ENCODE measurements around the gene RAB6B.

DNA sequence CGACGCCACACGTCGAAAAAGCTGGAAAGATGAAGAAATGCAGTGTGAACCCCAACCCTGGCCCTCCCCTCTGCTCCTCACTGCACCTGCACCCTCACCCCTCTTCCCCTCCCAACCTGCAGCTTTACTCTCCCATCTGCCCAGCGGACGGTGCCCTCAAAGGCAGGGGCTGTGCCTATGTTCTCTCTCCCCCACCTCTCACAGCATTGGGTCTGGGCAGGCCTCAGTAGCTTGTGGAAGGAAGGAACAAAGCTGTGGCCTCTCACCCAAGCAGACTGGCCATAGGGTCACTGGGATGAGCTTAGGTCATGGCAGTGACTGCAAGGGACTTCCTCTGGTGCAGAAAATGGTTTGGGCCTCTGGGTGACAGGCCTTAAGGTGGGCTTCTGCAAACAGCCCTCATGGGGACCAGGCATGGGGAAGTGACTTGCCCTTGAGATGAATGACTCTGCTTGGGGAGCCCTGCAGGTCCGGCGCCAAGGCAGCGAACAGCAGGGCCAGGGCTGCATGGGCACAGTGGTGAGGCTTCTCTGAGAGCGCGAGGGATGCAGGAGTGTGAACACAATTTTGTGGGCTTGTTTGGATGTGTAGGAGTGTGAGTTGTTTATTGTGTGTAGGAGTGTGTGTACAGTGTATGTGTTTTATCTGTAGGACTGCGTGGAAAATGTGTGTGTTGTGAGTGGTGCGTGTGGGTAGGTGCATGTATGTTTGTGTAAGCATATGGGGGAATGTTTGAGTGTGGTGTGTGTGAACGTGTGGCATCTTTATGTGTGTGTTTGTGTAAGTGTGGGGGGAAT, 60.9 kb downstream of the RAB6B start:
- no peak for TF ChIP-seq EP300 (conservative IDR thresholded peaks at IDR 0.05; ENCODE audit: poor library complexity, severe bottlenecking)
- TF ChIP-seq SMC3 (conservative IDR thresholded peaks at IDR 0.05; ENCODE audit: poor library complexity), result no peak
- TF ChIP-seq EZH2 (IDR thresholded peaks at IDR 0.05; ENCODE audit: borderline replicate concordance, insufficient read depth, low read length, poor library complexity, severe bottlenecking), result no peak
- TF ChIP-seq, protein P1, sequence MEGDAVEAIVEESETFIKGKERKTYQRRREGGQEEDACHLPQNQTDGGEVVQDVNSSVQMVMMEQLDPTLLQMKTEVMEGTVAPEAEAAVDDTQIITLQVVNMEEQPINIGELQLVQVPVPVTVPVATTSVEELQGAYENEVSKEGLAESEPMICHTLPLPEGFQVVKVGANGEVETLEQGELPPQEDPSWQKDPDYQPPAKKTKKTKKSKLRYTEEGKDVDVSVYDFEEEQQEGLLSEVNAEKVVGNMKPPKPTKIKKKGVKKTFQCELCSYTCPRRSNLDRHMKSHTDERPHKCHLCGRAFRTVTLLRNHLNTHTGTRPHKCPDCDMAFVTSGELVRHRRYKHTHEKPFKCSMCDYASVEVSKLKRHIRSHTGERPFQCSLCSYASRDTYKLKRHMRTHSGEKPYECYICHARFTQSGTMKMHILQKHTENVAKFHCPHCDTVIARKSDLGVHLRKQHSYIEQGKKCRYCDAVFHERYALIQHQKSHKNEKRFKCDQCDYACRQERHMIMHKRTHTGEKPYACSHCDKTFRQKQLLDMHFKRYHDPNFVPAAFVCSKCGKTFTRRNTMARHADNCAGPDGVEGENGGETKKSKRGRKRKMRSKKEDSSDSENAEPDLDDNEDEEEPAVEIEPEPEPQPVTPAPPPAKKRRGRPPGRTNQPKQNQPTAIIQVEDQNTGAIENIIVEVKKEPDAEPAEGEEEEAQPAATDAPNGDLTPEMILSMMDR (IDR thresholded peaks at IDR 0.05; ENCODE audit: poor library complexity, severe bottlenecking), result no peak
- TF ChIP-seq POLR2AphosphoS5 (IDR thresholded peaks at IDR 0.05), result no peak
- TF ChIP-seq, protein P2, sequence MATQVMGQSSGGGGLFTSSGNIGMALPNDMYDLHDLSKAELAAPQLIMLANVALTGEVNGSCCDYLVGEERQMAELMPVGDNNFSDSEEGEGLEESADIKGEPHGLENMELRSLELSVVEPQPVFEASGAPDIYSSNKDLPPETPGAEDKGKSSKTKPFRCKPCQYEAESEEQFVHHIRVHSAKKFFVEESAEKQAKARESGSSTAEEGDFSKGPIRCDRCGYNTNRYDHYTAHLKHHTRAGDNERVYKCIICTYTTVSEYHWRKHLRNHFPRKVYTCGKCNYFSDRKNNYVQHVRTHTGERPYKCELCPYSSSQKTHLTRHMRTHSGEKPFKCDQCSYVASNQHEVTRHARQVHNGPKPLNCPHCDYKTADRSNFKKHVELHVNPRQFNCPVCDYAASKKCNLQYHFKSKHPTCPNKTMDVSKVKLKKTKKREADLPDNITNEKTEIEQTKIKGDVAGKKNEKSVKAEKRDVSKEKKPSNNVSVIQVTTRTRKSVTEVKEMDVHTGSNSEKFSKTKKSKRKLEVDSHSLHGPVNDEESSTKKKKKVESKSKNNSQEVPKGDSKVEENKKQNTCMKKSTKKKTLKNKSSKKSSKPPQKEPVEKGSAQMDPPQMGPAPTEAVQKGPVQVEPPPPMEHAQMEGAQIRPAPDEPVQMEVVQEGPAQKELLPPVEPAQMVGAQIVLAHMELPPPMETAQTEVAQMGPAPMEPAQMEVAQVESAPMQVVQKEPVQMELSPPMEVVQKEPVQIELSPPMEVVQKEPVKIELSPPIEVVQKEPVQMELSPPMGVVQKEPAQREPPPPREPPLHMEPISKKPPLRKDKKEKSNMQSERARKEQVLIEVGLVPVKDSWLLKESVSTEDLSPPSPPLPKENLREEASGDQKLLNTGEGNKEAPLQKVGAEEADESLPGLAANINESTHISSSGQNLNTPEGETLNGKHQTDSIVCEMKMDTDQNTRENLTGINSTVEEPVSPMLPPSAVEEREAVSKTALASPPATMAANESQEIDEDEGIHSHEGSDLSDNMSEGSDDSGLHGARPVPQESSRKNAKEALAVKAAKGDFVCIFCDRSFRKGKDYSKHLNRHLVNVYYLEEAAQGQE (IDR thresholded peaks at IDR 0.05; ENCODE audit: borderline replicate concordance), result no peak
- TF ChIP-seq RAD21 (conservative IDR thresholded peaks at IDR 0.05), result no peak
- no peak for TF ChIP-seq TAF1 (IDR thresholded peaks at IDR 0.05; ENCODE audit: low read depth)
- TF ChIP-seq MXI1 (conservative IDR thresholded peaks at IDR 0.05; ENCODE audit: poor library complexity, severe bottlenecking), result no peak
